GM21515 (cell line): Measurements from ENCODE around the gene UNC13B.
"Not testable (repeated sequence)": the region's sequence is repeated elsewhere in the genome, so short reads cannot be mapped to it uniquely, and the experiment has no call there.

ENCODE experiments used
- ATAC-seq: cut with Tn5 transposase; IDR thresholded peaks from one replicate; pipeline ENCODE4 v1.9.1; 2021; ENCODE audit not compliant: unreplicated experiment

Gene UNC13B

DNA sequence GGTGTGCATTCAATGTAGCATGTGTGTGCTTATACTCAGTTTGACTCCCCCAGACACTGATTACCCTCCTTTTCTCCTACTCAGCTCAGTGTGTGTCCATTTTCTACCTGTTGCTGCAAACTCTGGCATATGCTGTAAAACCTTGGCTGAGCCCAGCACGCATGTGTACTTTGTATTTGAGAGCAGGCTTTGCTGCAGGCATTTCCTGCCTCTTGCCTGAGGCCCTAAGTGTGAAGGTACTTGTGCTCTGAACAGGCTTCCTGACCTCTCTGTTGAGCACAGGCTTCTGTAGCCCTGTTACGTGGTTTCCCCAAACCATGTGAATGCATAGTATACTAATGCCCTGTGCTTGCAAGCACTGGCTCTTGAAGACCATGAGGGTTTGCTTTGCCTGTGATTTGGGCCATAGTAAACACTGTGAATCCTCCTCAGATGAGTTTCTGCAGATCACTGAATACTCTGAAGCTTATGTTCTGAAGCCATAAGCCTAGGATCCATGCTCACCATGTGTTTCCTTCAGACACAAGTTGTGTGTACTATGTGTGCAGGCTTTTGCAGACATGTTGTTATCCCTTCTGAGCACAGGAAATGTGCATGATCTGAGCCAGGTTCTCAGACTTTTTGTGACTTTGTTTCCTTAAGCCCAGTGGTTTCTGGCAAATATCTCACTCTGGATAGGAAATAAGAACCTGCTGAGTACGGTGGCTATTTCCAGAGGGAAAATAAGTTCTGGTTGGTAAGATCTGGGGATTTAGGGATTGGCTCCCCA, 203.2 kb downstream of the UNC13B start:
- no peak for ATAC-seq

DNA sequence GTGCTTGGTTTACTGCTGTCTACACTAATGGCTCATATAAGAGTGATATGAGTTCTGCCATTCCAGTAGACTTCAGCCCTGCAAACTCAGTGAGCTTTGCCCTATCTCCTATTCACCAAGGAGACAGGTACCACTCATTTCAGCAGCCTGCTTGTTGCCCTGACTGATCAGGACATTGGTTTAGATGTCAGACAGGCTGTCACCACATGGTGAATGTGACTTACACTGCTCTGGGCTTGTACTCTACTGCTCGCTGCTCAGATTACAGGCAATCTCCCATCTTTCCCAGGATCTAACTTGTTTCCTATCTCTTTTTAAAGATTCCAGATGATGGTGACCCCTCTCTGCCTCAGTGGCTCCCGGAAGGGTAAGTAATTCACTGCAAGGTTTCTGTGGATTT, 204.8 kb downstream of the UNC13B start:
- ATAC-seq = no peak

DNA sequence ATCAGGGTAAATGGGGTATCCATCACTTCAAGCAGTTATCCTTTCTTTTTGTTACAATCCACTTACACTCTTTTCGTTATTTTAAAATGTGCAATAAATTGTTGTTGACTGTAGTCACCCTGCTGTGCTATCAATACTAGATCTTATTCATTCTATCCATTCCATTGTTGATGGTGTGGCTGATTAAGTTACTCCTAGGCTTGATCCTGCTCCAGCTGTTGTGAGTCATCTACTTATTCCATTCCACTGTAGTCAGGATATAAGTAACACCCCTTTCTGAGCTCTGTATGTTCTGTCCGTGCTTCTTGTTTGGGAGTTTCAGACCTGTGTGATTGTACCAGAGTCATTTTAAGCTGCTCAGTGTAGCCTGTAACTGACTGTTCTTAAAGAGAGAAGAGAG, 205.6 kb downstream of the UNC13B start:
- ATAC-seq = no peak

DNA sequence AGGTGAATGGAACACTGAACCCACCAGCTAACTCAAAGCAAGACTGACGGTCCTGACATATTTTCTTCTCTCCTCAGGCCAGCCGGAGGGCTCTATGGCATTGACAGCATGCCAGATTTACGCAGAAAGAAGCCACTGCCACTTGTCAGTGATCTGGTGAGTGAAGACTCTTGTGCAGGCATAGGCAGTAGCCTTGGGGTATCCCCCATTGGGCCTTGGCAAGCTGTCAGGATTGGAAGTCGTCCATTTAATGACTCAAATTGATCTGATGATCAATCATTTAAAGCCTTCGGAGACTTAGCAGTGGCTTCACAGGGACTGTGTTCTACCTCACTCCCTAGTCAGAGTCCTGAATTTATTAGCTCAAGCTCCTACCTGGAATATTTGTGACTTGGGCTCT, 208.4 kb downstream of the UNC13B start:
- ATAC-seq = no peak

DNA sequence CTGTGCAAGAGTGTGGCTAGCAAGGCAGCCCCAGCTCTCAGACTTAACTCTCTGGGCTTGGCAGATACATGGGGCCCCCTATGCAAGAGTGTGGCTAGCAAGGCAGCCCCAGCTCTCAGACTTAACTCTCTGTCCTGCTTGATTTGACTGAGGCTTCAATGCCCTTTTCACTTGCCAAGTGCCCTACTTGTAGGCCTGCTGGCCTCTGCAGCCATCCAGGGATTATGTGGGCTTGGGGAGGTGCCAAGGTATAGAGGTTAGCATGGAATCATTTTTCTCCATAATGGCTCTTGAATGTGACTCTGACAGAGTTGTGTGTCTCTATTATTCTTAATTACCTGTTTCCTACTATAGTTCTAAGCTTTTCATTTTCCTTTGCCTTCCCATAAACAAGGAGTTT, 212.6 kb downstream of the UNC13B start:
- ATAC-seq = no peak

DNA sequence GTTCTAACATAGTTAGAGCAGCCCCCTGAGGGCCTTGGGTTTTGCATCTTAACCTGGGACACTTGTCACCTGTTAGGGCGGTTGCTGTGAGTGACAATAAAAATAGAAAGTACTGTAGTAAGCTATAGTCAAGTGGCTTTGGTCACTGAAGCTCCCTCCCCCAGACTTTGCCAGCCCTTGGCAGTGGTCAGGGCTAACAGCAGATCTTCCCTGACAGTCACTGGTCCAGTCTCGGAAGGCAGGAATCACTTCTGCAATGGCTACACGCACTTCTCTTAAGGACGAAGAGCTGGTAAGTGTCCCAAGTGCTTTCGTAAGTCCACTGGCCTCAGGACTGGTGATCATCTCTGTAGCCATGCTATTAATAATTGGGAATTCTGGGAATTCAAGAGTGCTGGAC, 213.1 kb downstream of the UNC13B start:
- no peak for ATAC-seq

DNA sequence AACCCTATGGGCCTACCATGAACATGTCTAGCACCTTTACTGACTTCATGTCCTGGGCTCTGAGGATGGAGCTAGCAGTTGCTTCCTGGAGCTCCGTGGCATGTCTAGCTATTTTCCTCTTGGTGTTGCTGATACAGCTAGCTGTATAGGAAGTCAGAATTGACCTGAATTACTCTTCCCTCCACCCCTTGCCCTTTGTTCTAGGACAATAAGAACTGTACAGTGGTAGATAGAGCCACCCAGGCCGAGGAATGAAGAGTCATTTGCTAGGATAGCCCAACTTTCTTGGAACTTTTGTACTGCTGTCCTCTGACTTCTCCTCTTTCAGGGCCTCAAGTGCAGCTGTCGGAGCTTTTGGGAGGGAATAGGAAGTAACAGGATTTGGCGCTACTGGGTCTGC, 218.2 kb downstream of the UNC13B start:
- no peak for ATAC-seq

DNA sequence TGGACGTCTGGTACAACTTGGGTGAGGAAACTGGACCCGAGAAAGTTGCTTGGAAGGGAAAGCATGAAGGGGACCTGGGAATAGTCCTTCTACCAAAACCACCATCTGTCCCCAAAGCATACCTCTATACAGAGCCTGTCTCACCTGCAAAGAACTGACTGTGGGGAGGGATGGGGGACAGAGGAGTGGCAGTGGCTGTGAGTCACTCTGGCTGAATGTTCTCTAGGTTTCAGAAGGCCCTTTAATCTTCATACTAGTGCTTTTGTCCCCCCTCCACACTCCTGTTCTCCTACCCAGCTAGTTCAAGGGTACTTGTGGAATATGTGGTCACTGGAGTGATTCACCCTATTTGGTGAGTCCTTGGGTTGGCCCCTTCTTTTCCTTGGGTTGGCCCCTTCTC, 218.8 kb downstream of the UNC13B start:
- ATAC-seq = no peak

DNA sequence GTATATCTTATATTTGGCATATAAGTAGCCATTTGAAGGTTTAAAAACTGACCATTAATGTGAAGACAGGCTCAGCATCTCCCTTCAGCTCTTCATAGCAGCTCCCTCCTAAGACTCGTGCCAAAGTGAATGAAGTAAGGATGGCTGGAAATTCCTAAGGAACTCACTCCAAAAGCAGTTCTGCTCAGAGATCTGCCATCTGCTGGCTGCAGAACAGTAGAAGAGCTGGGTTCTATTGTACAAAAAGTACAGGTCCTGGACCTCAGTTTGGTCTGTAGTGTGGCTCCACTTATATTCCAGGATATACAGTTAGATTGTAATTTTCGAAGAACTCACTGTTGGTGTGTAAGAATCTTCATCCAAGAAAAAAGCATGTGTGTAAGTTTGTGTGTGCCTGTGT, 223.2 kb downstream of the UNC13B start:
- no peak for ATAC-seq

DNA sequence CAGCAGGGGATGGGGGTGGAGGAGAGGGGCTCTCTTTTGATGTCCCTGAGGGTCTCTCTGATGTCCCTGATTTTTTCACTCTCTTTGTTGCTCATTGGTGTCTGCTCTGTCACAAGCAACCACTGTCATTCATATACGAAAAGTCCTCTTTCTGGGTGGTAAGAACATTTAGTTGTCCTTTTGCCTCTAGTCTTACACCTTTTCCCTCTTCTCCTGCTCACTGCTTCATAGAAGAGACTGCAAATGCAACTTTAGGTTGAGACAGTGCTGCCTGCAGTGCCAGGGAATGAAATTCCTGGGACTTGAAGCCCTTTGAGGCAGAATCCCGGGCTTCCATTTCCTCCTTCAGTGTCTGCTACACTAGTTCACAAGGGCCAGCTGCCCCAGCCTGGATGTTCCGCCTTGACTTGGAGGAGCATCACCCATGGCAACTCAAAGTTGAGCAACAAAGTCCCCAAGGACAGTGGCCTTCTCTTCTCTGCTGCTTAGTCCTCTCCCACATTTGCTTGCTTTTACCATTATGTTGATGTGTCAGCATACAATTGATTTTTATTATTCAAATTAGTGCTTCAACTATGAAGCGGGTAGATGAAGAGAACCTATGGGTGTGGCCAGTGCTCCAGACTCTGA, 233.4 kb downstream of the UNC13B start:
- no peak for ATAC-seq

DNA sequence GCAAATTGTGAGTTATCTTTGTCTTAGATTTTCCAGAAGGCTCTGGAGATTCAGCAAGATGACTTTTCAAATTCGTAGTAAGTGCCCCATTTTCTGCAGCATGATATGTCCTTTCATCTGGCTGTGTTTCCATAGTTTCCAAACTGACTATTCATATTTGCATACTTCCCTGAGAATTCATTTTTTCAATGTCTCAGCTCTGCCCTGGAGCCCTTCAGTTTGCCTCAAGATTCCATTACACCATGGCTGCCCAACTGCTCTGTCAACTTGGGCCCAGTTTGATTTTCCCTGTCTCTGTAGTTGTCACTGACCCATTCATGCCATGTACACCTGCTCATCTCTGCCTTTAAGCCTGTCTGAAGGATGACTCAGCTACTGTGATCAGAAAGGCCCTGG, 233.9 kb downstream of the UNC13B start:
- no peak for ATAC-seq

DNA sequence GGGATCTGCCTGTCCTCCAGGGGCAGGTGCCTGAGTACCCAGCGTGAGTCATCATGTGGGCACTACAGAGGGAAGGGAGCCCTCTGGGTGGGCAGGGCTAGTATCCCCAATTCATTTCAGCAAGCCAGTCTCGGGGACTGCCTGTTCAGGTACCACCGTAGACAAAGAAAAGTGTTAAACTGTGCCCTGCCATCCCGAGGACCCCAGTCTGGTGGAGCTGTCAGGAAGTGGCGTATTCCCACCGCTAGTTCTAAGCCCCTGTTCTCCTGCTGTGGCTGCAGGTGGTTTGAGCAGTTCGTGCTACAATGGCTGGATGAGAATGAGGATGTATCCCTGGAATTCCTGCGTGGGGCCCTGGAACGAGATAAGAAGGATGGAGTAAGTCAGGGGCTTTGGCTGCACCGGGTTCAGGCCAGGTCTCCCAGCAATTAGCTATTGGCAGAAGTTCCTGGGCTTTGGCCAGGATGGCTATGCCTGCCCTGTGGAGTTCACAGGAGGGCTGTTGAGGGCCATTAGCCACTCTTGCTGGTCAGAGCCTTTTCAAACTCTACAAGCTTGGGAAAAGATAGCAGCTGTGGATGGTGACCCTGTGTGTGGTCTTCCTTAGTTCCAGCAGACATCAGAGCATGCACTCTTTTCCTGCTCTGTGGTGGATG, 234.9 kb downstream of the UNC13B start:
- ATAC-seq = no peak

DNA sequence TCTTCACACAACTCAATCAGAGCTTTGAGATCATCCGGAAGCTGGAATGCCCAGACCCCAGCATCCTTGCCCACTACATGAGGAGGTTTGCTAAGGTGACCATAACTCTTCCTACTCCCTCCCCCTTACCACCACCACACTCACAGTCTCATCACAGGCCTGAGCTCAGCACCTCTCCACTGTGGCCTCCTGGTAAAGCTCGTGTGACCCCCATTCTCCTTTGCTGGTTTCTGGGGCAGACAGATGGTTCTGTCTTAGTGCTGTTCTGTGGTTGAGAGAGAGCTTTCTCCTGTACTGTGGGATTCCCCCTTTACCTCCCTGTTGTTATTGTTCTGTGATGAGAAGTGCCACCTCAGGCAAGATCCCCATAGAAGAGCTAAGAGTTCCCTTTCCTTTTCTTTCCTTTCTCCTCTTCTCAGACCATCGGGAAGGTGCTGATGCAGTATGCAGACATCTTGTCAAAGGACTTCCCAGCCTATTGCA, 235.4 kb downstream of the UNC13B start:
- no peak for ATAC-seq

DNA sequence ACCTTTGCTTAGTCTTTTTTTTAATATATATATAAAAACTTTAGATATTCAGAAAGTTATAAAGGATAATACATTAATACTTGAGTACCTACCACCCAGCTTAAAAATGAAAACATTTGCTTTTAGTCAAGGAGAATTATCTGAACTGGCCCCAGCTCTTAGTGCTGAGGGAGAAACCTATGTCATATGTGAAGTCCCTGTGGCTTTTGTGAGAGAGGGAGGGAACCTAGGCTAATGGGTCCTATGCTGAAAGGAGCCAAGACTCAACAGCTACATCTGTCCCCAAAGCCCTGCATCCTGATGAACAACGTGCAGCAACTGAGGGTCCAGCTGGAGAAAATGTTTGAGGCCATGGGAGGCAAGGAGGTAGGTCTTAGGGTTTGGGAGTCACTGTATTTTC, 236.1 kb downstream of the UNC13B start:
- ATAC-seq = no peak

DNA sequence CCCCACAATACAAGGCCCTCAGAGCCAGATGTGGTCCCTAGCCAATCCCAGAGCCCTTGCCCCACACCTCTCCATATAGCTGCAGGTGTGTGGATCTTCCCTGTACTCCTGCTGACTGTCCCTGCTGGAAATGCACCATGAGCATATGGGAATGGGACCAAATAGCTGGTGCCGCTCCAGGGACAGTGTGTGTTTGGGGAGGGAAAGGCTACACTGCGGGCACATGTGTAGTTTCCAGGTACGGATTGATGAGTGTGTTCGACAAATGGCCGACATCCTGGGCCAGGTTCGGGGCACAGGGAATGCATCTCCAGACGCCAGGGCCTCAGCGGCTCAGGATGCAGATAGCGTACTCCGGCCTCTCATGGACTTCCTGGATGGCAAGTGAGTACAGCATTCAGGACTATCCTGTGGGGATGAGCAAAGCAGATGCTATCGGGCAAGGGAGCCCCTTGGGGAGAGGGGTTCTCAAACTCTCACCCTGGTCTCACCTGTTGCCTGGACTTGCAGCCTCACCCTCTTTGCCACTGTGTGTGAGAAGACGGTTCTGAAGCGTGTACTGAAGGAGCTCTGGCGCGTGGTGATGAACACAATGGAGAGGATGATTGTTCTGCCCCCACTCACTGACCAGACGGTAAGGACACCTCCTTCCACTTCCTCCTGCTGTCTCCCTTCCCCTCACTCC, 237.0 kb downstream of the UNC13B start:
- ATAC-seq = no peak

DNA sequence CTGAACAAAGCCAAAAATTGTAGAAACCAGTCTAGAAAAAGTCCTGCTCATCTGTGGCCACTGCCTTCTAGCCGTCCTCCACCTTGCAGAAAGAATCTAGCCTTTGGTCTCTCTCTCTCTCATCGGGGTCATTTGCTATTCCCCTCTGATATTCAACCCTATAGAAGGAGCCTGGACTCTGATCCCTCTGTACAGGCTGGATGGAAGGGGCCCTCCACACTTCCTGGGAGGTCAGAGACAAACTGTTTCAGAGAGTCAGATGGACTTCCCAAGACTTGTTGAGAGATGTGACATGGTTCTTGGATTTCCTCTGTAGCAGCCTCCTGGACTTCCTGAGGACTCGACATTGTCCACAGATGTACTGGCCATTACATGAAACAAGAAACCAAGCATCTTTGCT, 243.1 kb downstream of the UNC13B start:
- ATAC-seq = no peak

DNA sequence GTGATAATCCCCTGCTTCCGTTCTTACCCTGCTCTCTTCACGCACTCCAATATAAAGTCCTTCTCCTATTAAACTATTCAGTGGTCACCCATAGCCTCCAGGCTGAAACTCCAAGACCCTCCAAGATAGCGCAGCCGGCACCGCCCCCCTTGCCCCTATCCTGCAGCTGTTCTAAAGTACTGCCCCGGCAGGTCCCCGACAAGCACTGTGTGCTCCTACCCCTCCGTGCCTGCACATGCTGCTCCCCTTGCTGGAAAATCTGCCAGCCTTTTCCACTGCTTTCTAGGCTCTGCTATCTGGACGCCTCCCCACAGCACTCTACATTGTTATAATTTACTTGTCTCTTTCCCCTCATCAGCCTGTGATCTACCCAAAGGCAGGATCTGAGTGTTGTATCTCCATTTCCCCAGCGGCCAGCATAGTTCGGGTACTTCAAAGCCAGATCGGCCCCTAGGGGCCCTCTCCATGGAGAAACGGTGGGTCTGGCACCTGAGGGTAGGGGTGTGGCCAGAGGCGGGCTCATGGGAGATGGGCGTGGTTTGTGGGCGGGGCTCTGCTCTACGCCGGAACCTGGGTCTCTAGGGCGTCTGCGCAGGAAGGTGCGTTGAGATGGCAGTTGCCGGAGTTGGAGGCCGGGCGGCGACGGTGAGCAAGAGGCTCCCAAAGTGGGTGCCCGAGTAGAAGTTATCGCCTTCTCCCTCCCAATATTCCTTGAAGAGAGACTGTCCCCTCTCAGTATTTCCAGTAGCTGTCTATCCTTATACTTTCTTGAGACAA, 244.6 kb downstream of the UNC13B start:
- ATAC-seq = no peak

DNA sequence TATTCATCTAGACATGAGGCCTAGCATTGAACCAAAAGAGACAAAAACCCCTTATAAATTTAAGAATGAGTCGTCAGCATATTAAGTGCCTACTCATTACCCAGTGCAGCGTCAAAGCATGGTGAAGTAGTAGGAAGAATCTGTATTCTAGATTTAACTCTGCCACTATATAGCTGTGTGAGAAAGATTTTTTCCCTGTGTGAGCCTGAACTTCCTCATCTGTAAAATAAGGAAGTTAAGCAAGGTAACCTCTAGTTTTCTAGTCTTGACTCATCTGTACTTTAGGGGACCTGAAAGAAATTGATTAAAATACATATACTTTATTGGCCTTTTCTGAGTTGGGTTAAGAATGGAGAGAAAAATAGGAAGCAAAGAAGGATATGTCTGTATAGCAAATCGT, 246.0 kb downstream of the UNC13B start:
- no peak for ATAC-seq

DNA sequence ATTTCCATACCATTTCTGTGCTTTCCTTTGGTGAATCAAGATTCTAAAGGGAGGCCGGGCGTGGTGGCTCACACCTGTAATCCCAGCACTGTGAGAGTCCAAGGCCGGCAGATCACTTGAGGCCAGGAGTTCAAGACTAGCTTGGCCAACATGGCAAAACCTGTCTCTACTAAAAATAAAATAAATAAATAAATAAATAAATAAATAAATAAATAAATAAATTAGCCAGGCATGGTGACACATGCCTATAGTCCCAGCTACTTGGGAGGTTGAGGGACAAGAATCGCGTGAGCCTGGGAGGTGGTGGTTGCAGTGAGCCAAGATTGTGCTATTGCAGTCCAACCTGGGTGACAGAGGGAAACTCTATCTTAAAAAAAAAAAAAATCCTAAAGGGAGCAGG, 247.6 kb downstream of the UNC13B start:
- ATAC-seq = not testable (repeated sequence)

DNA sequence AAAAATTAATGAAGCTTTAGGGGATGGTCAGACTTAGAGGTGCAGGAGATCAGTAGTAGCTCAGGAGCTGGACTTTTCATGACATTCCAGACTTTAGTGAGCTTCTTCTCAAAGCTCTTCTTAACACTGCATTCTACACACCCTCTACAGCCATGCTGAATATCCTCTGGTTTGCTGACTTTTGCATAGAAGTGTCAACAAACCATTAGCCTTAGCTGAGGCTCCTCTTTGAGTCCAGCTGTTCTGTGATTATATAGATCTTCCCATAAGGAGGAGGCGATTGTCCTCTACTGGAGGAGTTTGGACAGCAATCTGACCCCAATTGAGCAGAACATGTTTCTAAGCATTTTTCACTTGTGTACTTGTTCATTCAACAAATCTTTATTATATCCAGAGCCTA, 253.1 kb downstream of the UNC13B start:
- no peak for ATAC-seq
